Panc1 (cell line): ENCODE data around the gene SPRN. TPM values are rescaled to one million over a fixed set of nuclear protein-coding genes. Genes with fewer than 3 reads are reported as not detected.

Source experiments
- ATAC-seq: fragments of 200-7000 bp; cut with Tn5 transposase; 2 replicates; pipeline ENCODE4 v1.9.1; 2020; ENCODE audit warnings: mild to moderate bottlenecking, moderate library complexity
- BruUV-seq: library from RNA; stranded (reverse); fragments of 400-500 nt; replicated peaks from 2 replicates; lab custom pipeline; 2021; lab: Mats Ljungman, UMichigan
- CTCF ChIA-PET: fragments of 300-600 bp; sonication (Branson Sonifier 250); formaldehyde crosslinking; loops from one replicate; lab custom pipeline; 2022; ENCODE audit warnings: antibody characterized with exemption; lab: Charles Lee
- POLR2A ChIA-PET: fragments of 300-600 bp; sonication (Branson Sonifier 250); formaldehyde crosslinking; loops from one replicate; lab custom pipeline; 2022; ENCODE audit warnings: antibody characterized with exemption; lab: Charles Lee
- DNase-seq: peaks from one replicate; pipeline ENCODE4 v3.0.0-alpha.2; 2010; ENCODE audit warnings: low read depth, low spot score
- H3K27ac ChIP-seq: 2 replicates; pipeline ENCODE4 v1.5.1; 2011; ENCODE audit warnings: mild to moderate bottlenecking, low read length, inconsistent platforms
- H3K27me3 ChIP-seq: fragments of 200-500 bp; sonication (Bioruptor generic); 2 replicates; pipeline ENCODE4 v1.6.0; 2014; ENCODE audit warnings: low read length, inconsistent platforms; ENCODE audit not compliant: control insufficient read depth, insufficient read depth
- H3K36me3 ChIP-seq: fragments of 200-500 bp; sonication (Bioruptor generic); 2 replicates; pipeline ENCODE4 v1.5.1; 2014; ENCODE audit warnings: inconsistent platforms, mild to moderate bottlenecking, low read length, moderate library complexity; ENCODE audit not compliant: control insufficient read depth, insufficient read depth
- H3K4me1 ChIP-seq: 2 replicates; pipeline ENCODE4 v1.5.1; 2011; ENCODE audit warnings: inconsistent platforms, mild to moderate bottlenecking, low read length, moderate library complexity; ENCODE audit not compliant: control insufficient read depth, insufficient read depth
- H3K4me3 ChIP-seq, 2 experiments: 2 replicates each; pipeline ENCODE4 v1.5.1; 2011 to 2012; ENCODE audit warnings: low read depth in 2 of 2, low read length in 2 of 2, mild to moderate bottlenecking in 2 of 2, inconsistent platforms in 1 of 2, moderate library complexity in 1 of 2
- H3K9me3 ChIP-seq: fragments of 200-500 bp; sonication (Bioruptor generic); 2 replicates; pipeline ENCODE4 v1.5.1; 2014; ENCODE audit warnings: low read depth, mild to moderate bottlenecking, inconsistent platforms, low read length, moderate library complexity; ENCODE audit not compliant: control insufficient read depth, insufficient read depth
- CTCF ChIP-seq: fragments of 450-650 bp; IDR thresholded peaks from 2 replicates; pipeline ENCODE4 v1.5.1; 2017; ENCODE audit warnings: mild to moderate bottlenecking
- POLR2AphosphoS5 ChIP-seq: IDR thresholded peaks from 2 replicates; pipeline ENCODE4 v1.6.1; 2012; ENCODE audit warnings: mild to moderate bottlenecking, low read depth, low read length, moderate library complexity
- REST ChIP-seq, 2 experiments: IDR thresholded peaks; 2 replicates each; pipeline ENCODE4 v1.6.1; 2011 to 2012; ENCODE audit warnings: low read depth in 2 of 2, control low read depth in 1 of 2, low read length in 1 of 2, mild to moderate bottlenecking in 1 of 2, moderate library complexity in 1 of 2; ENCODE audit not compliant: insufficient read depth in 1 of 2
- SIN3A ChIP-seq: IDR thresholded peaks from 2 replicates; pipeline ENCODE4 v1.6.1; 2012; ENCODE audit warnings: low read depth, mild to moderate bottlenecking, low read length, moderate library complexity, borderline replicate concordance; ENCODE audit not compliant: insufficient read depth
- TCF7L2 ChIP-seq: IDR thresholded peaks from 2 replicates; pipeline ENCODE4 v1.6.1; 2011; ENCODE audit warnings: mild to moderate bottlenecking, low read depth, low read length, inconsistent platforms
- in situ Hi-C: cut with HindIII; loops from 2 replicates; pipeline ENCODE4 v1.10.0; 2016; ENCODE audit warnings: low sequenced_read_pairs, low pct_unique_long_range_greater_than_20kb
- intact Hi-C: fragments of 100-400 bp; cut with micrococcal nuclease; formaldehyde crosslinking; loops from one replicate; pipeline ENCODE4 v1.10.0; 2022; ENCODE audit not compliant: unreplicated experiment
- total RNA-seq: library from RNA; stranded (reverse); gene quantifications from one replicate; pipeline ENCODE4 v1.2.1, GENCODE V29; 2021; ENCODE audit not compliant: unreplicated experiment

SPRN gene
- total RNA-seq, 1 experiment from 2014 or later, result 0.64 TPM

- in situ Hi-C loops (no loop called here), intact Hi-C loops (no loop called here)
- no TSS peak for BruUV-seq
- CTCF ChIA-PET, result no interaction called here
- TF ChIP-seq POLR2AphosphoS5, result 0 out of 2 replicates have a peak, but pooled peaks have one; percentile 15
- TF ChIP-seq SIN3A, result no peak
- no peak for TF ChIP-seq TCF7L2
- no peak for TF ChIP-seq REST (IDR thresholded peaks at IDR 0.05; ENCODE audit: insufficient read depth in 1 of 2, low read depth in 2 of 2, low read length in 1 of 2)
- DNase-seq, result no peak
- Histone ChIP-seq H3K4me3 (no peak overlapping the region), H3K4me1 (peaks cover 21% of the 10 kb centered on the region), H3K36me3 (no peaks in the 10 kb centered on the region), H3K27ac (no peak overlapping the region), H3K27me3 (no peaks in the 10 kb centered on the region), H3K9me3 (no peaks in the 10 kb centered on the region)
- POLR2A ChIA-PET, result interaction anchor here (0.5 to 0.6 kb wide), 2 partner anchors 26 to 27 kb away, joined by 3 to 26 read pairs; no protein-coding TSS in a partner anchor
- peak; percentile 25 for ATAC-seq
These were observed 2.1 kb downstream of the SPRN start for GRCh38 chr10:133422223-133422806.

DNA sequence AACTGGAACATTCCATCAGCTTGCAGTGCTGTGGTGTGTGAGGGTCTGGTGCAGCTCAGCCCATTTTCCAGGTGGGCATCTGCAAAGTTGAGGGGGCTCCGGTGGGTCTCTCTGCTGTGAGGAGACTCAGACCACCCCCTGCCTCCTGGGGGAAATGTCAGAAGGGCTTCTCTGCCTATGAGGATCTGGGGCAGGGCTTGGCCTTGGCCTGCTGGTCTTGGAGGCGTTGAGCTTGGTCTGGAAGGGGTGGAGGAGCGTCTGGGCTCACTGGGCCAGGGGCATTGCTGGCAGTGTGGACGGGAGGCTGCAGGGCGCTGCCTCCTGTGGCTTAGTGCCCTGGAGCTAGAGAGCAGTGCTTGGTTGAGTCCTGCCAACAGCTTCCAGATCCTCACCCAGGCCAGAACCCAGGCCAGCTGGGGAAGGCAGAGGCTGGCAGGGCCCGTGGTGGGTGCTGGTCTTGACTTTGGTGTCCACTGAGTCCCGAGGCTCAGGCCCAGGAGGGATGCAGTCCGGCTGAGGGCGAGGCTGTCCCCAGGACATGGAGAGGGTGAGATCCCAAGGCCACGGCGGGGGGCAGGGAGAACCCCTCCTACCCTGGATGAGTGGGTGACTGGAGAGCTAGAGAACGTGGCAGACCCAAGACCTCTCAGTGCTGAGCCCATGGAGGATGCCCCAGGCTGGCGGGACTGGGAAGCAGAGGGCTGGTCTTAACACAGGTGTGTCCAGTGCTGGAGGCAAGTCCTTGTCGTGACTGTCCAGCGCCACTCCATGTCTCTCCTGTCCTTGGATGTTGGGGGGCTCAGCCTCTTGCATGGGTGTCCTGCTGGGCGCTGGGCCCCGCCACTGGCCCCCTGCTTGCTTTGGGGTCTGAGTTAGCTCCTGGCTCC lies 2.8 kb downstream of the SPRN start:
- DNase-seq (no peak), ATAC-seq (0 out of 2 replicates have a peak, but pooled peaks have one; percentile 26)
- CTCF ChIA-PET, result no interaction called here
- POLR2A ChIA-PET, result interaction anchor here (0.5 to 0.6 kb wide), 3 partner anchors 27 to 152 kb away, joined by 3 to 26 read pairs (median 5); no protein-coding TSS in a partner anchor
- no peak for TF ChIP-seq SIN3A
- no peak for TF ChIP-seq REST (IDR thresholded peaks at IDR 0.05; ENCODE audit: insufficient read depth in 1 of 2, low read depth in 2 of 2, low read length in 1 of 2)
- TF ChIP-seq POLR2AphosphoS5, result no peak
- no peak for TF ChIP-seq CTCF
- no peak for TF ChIP-seq TCF7L2
- Histone ChIP-seq H3K9me3 (no peaks in the 10 kb centered on the region), H3K27ac (no peak overlapping the region), H3K27me3 (no peaks in the 10 kb centered on the region), H3K4me3 (no peak overlapping the region), H3K36me3 (no peaks in the 10 kb centered on the region), H3K4me1 (peaks cover 21% of the 10 kb centered on the region)
- BruUV-seq, result no TSS peak
- intact Hi-C loops, result no loop called here
- in situ Hi-C loops, result no loop called here
